ENCODE measurements around the gene TAGLN3. TPM values are rescaled to one million over a fixed set of nuclear protein-coding genes. Genes with fewer than 3 reads are reported as not detected.

The TAGLN3 gene
- total and polyA plus RNA-seq, 7 donors, result 4.3 to 17.8 (median 16.1) TPM; not detected in 2

DNA sequence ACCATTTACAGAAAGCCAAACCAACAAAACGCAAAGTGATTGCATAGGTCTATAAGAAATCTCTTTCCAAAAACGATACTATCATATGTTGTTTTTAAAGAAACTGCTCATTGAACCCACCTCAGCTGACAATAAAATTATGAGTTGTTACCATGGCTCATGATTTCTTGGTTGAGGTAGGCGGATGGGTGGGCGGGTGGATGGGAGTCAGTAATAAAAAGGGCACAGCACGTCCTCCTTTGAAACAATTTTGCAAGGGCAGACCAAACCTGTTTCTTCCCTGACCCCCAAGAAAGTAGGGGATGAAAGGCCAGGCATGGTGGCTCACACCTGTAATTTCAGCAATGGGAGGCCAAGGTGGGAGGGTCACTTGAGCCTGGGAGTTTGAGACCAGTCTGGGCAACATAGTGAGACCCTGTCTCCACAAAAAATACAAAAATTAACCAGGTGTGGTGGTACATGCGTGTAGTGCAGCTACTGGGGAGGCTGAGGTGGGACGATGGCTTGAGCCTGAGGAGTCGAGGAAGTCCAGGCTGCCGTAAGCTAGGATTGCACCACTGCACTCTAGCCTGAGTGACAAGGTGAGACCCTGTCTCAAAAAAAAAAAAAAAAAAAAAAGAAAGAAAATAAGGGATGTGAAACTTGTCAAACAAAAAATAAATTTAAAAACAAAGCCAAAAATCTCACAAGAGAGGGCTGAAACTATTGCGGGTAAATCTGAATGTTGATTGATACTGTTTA lies 17.8 kb upstream of the TAGLN3 start:
- H3K4me3 ChIP-seq, result no peak overlapping the region
- no peak for DNase-seq
- no peaks in the 10 kb centered on the region for H3K27me3 ChIP-seq
- no peak overlapping the region for H3K27ac ChIP-seq
- peaks cover 0 to 21% (median 7%) of the 10 kb centered on the region in 4 donors for H3K4me1 ChIP-seq
- intact Hi-C loops (cut with DNase I), result no loop called here
- TF ChIP-seq, protein P1, sequence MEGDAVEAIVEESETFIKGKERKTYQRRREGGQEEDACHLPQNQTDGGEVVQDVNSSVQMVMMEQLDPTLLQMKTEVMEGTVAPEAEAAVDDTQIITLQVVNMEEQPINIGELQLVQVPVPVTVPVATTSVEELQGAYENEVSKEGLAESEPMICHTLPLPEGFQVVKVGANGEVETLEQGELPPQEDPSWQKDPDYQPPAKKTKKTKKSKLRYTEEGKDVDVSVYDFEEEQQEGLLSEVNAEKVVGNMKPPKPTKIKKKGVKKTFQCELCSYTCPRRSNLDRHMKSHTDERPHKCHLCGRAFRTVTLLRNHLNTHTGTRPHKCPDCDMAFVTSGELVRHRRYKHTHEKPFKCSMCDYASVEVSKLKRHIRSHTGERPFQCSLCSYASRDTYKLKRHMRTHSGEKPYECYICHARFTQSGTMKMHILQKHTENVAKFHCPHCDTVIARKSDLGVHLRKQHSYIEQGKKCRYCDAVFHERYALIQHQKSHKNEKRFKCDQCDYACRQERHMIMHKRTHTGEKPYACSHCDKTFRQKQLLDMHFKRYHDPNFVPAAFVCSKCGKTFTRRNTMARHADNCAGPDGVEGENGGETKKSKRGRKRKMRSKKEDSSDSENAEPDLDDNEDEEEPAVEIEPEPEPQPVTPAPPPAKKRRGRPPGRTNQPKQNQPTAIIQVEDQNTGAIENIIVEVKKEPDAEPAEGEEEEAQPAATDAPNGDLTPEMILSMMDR (IDR thresholded peaks at IDR 0.05), result no peak
- TF ChIP-seq POLR2A (IDR thresholded peaks at IDR 0.05) (no peak), EP300 (IDR thresholded peaks at IDR 0.05) (no peak), POLR2AphosphoS5 (IDR thresholded peaks at IDR 0.05) (no peak)
- H3K36me3 ChIP-seq, result no peaks in the 10 kb centered on the region
- 81 to 86% methylated on average over 10 of the region's 10 CpGs for WGBS, 2 donors
- no peaks in the 10 kb centered on the region for H3K9me3 ChIP-seq

DNA sequence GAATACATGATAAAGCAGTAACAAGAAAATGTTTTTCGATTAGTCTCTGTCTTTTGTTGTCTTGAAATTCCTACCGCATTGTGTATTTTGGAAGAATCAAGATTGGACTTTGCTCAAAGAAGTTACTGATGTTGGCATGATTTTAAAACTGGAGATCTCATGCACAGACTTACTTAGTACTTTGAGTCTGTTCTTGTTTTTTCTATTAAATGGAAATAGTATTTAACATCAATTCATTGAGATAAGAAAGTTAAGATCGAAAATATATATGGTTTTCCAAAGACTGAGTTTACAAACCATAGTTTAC lies 17.3 kb upstream of the TAGLN3 start:
- TF ChIP-seq POLR2AphosphoS5 (IDR thresholded peaks at IDR 0.05), result no peak
- TF ChIP-seq, protein P1 (IDR thresholded peaks at IDR 0.05), result no peak
- TF ChIP-seq EP300 (IDR thresholded peaks at IDR 0.05), result no peak
- TF ChIP-seq POLR2A (IDR thresholded peaks at IDR 0.05), result no peak
- Histone ChIP-seq H3K27ac (no peak overlapping the region), H3K4me3 (no peak overlapping the region), H3K36me3 (peaks cover 0 to 3% (median 0%) of the 10 kb centered on the region in 4 donors), H3K9me3 (no peaks in the 10 kb centered on the region), H3K4me1 (peaks cover 0 to 21% (median 7%) of the 10 kb centered on the region in 4 donors), H3K27me3 (no peaks in the 10 kb centered on the region)
- 15 to 60% methylated on average over 3 of the region's 3 CpGs for WGBS, 2 donors
- no peak for DNase-seq
- intact Hi-C loops (cut with DNase I), result no loop called here

DNA sequence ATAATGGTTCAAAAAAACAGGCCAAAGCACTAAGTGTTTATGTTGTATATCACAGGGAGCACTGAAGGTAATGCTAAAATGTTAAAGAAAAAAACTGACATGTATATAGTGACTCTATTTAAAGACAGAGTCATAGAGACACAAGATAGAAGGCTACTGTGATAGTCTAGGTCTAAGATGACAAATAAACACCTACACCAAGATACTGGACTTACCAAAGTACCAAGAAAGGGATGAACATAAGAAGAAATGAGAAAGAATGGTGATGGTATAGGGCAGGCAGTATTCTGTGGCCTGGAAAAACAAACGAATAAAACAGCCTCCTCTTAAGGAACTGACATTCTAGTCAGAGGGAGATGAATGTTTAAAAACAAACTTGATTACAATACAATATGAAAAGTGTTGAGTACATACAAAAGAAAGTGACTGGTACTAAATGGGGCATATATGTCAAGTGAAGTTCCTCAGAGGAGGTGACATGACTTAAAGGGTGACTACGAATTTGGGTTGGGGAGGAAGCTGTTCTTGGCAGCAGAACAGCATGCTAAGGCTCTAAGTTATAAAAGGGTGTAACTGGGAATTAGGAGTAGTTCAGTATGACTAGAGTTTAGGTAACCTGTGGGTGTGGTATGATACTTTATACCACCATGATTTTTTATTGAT lies 14.0 kb upstream of the TAGLN3 start:
- Histone ChIP-seq H3K9me3 (no peaks in the 10 kb centered on the region), H3K4me3 (no peak overlapping the region), H3K4me1 (peaks cover 0 to 16% (median 6%) of the 10 kb centered on the region in 4 donors), H3K36me3 (peaks cover 0 to 28% (median 4%) of the 10 kb centered on the region in 4 donors), H3K27ac (no peak overlapping the region), H3K27me3 (no peaks in the 10 kb centered on the region)
- intact Hi-C loops (cut with DNase I), result no loop called here
- 9 to 45% methylated on average over 2 of the region's 2 CpGs for WGBS, 2 donors
- TF ChIP-seq, protein P1 (IDR thresholded peaks at IDR 0.05), result no peak
- TF ChIP-seq POLR2AphosphoS5 (IDR thresholded peaks at IDR 0.05) (no peak), EP300 (IDR thresholded peaks at IDR 0.05) (no peak), POLR2A (IDR thresholded peaks at IDR 0.05) (no peak)
- no peak for DNase-seq

DNA sequence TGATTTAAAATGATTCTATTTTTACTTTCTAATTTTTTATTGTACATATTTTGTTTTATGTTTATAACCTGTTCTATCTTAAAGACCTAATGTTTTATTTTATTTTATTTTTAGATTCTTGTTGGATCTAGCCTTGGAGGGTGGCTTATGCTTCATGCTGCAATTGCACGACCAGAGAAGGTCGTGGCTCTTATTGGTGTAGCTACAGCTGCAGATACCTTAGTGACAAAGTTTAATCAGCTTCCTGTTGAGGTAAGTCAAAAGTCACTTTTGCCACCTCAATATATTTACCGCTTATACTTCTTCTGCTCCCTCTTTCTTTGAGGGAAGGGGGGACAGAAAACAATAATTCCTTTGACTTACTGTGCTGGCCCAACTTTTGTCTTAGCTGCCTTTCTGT lies 11.9 kb upstream of the TAGLN3 start:
- H3K4me3 ChIP-seq, result no peak overlapping the region
- no peaks in the 10 kb centered on the region for H3K9me3 ChIP-seq
- TF ChIP-seq, protein P1 (IDR thresholded peaks at IDR 0.05), result no peak
- TF ChIP-seq EP300 (IDR thresholded peaks at IDR 0.05) (no peak), POLR2A (IDR thresholded peaks at IDR 0.05) (no peak), POLR2AphosphoS5 (IDR thresholded peaks at IDR 0.05) (no peak)
- no peak overlapping the region for H3K27ac ChIP-seq
- peaks cover 0 to 35% (median 11%) of the 10 kb centered on the region in 4 donors for H3K36me3 ChIP-seq
- H3K4me1 ChIP-seq, result no peaks in the 10 kb centered on the region
- no peak for DNase-seq
- intact Hi-C loops (cut with DNase I), result no loop called here
- WGBS, 2 donors, result 71 to 83% methylated on average over 3 of the region's 3 CpGs
- no peaks in the 10 kb centered on the region for H3K27me3 ChIP-seq

Data from sigmoid colon (tissue), 7 donors.